GM03348 (cell line): Measurements from ENCODE around the gene KDM2A.

ENCODE experiments used
- DNase-seq: peaks from one replicate; pipeline ENCODE4 v3.0.0; 2012; ENCODE audit warnings: low spot score

KDM2A gene

DNA sequence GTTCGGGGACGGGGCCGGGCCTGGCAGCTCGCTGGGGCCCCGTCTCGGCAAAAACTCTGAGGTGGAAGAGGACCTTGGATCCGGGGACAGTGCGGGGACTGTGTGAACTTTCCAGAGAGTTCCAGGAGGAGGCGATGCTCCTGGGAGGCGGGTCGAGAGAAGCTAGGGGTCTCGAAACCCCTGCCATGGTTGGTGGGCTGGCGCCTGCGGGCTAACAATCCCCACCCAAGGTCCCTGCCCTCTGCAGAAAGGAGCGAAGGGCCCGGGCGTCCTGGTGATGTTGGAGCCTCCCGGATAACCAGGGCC, 142.5 kb downstream of the KDM2A start:
- no peak for DNase-seq

DNA sequence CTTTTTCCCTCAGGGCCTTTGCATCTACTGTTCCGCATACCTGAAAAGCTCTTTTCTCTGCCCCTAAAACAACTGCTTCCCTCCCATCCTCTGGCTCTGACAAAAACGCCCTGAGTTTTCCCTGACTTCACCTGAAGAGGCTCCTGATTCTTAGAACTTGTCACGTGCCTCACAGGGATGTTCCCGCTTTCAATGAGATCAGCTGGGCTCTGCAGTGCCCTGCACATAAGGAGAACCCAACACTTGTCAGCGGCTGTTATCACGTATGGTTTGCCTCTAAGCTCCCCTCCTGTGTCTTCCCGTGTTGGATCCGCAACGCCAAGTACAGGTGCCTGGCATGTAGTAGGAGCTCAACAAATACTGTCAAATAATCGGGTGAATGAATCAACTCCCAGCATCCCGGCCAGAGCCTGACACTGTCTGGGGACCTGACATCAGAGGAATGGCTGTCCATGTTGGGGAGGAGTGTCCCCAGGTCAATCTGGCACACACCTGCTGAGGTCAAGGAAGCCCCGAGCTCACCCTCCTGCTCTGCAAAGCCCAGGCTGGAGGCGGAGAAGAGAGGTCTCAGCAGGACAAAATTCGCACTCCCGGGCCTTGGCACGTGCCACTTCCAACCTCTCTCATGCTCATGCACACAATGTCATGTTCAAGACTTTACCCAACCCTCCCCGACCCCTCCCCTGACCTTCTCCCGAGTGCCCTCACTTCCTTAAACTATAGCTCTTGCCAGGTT, 143.1 kb downstream of the KDM2A start:
- DNase-seq = no peak

DNA sequence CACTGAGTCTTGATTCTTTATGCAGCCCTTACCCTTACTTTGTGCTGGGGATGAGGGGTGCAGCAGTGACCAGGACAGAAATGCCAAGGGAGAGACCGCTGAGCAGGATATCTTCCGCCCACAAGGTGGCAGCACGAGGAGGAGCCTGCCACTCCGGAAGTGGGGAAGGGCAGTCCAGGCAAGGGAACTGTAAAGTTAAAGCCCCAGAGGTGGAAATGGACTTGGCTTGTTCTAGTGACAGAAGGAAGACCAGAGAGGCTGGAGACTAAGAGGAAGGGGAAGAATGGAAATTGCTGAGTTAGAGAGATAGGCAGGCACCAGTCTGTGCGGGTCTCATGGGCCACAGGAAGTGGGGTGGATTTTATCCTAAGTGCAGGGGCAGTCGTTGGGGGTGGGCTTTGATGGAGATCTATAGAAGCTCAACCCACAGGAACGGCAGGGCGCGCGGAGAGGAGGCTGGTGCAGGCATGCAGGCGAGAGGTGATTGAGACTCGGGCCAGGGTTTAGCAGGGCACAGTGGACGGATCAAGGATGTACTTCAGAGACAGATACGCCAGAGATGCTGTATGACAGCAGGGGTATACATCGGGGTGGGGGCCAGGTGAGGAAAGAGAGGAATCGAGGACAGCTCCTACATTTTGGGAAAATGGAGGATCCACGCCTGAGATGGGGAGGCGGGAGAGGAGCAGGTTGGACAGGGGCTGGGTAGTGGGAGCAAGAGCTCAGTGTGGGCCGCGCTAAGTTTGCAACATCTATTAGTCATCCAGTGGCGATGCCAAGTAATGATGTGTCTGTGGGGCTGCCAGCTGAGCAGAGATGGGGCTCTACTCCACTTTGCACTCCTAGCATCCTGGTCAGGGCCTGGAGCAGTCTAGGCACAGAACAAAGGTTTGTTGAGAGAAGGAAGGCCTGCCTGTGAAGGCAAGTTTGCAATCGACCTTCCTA, 143.9 kb downstream of the KDM2A start:
- DNase-seq = peak; percentile 91

- no peak for DNase-seq
Observed at GRCh38 chr11:67264260-67264659, 145.2 kb downstream of the KDM2A start.

- DNase-seq = no peak
Observed at GRCh38 chr11:67264877-67265632, 146.0 kb downstream of the KDM2A start.

- peak; percentile 95 for DNase-seq
Observed at GRCh38 chr11:67265633-67266448, 146.8 kb downstream of the KDM2A start.

DNA sequence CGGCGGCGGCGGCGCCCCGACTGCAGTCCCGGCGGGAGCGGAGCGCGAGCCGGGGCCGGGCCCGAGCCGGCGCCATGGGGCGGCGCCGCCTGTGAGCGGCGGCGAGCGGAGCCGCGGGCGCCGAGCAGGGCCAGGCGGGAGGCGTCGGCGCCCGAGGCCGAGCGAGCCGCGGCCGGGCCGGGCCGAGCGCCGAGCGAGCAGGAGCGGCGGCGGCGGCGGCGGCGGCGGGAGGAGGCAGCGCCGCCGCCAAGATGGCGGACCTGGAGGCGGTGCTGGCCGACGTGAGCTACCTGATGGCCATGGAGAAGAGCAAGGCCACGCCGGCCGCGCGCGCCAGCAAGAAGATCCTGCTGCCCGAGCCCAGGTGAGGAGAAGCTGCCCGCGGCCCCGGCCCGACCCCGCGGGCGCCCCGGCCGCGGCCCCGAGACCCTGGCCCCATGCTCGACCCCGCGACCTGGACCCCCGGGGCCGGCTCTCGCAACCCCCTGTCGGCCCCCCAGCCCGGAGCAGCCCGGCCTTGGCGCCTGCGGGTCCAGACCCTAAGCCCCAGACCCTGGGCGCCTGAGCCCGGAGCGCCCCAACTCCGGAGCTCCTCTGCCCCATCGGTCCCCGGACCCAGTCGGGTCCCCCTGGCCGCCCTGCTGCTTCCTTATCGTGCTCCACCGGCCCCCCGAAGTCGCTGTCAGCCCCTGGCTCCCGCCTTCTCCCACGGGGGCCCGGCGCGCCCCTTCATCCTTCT, 147.6 kb downstream of the KDM2A start, which contains the start of gene GRK2:
Gene GRK2, plus strand, starts transcription at position 25 of the 739 bp plus-strand sequence. Its CDS starts 227 bp downstream, at position 252.
- DNase-seq = peak; percentile 19

GRCh38 chr11:67267188-67268080, 148.4 kb downstream of the KDM2A start:
- DNase-seq = no peak

DNA sequence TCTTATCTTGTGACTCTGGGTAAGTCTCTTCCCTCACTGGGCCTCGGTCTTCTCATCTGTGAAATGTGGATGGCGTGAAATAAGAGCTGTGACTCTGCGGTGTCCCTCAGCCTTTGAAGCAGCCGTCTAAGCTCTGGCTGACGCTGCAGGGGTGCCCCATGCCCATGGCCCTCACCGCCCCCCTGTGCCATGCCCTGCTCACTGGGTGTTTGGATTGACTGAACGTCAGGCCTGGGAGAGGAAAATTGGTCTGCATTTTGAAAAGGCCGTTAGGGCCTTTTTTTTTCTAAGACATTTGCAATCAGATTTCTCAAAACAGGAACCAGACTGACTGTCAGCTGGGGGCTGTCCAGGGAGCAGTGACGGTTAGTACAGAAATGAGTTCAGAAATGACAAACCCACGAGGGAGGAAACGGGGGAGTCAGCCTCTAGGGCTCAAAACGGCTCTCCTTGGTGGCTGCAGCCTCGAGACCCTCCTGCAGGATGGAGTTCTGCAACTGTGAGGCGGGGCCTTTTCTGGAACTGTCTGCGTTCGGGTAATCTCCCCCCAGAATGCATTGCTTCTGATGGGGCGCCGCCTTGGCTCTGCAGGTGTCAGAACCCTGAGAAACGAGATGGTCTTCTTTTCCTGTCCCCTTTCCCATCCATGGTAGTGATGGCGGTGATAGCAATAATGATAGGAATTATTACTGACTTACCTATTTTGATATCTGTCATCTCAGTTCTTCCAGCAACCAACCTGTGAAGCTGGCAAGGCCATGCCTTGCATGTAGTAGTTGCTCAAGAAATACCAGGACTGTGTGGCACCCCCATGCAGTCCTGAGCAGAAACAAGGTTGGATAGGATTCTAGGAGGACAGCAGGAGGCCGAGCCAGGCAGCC, 149.3 kb downstream of the KDM2A start:
- DNase-seq = no peak

GRCh38 chr11:67268962-67269268, 149.9 kb downstream of the KDM2A start:
- DNase-seq = no peak

DNA sequence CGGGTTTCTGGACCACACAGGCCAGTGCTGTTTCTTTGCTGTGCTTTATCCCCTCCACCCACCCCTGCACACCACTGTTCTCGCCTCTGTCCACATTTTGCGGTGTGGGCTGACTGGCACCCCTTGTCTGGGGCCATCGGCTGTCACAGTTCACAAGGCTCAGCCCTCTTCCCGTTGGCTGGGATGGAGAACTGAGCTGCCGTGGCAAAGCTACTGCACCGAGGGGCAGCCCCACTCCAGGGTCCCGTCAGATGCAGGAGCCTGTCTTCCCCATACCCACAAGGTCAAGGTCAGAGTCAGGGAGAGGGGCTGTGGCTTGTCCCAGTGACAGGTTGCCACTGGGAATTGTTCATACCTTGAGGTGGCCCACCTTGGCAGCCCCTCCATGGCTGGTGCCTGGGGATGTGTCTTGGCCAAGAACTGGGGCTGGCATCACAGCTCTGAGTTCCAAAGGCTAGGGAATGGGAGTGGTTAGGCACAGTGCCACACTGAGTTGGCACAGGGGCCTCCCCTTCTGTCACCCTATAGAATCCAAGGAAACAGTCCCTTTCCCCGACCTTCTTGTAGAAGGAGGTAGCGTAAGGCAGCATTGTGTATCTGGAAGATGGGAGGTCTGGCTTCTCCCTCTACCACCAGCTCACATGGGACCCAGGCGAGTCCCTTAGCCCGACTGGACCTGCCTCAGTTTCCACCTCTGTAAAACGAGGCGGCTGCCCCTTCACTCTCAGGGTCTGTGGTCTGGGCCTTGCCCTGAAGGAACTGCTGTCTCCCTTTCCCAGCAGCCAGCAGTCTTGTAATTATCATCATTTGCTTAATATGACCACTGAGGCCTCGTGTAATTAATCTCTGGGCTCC, 150.6 kb downstream of the KDM2A start:
- no peak for DNase-seq

DNA sequence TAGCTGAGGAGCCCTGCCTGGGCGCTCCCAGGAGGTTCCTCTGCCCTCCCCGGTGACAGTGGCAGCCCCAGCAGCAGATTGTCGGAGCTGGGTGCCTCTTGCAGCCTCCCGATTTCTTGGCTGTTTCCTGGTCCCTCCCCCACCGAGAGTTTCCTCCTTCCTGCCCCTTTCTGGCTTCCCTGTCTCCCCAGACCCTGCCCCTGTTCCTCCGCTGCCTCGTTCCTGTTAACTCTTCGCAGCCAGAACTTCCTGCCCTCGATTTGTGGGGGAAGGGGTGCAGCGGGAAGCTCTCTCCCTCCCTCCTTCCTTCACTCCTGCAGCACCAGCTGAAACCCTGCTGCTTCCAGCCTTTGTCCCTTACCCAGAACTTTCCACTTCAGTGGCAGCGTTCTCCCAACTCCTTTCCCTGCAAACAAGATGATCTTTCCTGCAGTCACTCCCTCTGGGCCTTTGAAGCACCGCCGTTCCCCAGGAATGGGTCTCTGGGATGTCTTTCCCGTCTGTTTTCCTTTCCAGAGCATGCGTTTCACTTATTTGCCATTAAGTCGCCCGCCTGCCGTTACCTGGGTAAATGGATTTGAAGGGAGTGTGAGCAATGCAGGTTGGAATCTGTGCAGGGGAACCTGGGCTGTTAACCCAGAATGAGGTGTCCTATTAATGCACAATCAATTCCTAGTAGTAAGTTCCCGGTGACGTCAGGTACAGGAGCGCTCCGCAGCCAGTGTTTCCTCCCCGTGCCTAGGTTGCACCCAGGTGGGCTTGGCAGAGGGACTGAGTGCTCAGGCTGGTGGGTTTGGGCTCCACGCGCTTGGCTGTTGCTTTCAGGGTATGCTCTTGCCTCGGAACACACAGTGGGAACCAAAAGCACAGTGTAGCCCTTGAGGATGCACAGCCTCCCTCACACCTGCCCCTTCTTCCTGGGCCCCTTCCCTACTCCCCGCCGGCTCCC, 151.5 kb downstream of the KDM2A start:
- no peak for DNase-seq

- no peak for DNase-seq
Observed at GRCh38 chr11:67271205-67271540, 152.1 kb downstream of the KDM2A start.

GRCh38 chr11:67271541-67272284, 152.7 kb downstream of the KDM2A start:
- no peak for DNase-seq

GRCh38 chr11:67272327-67273259, 153.5 kb downstream of the KDM2A start:
- DNase-seq = no peak
